Astrocyte of the hippocampus (primary cell): ENCODE data around the gene LYSET.
A peak's percentile ranks its signal among the peaks of the same experiment; 100 is the strongest.
"Not testable (repeated sequence)": the region's sequence is repeated elsewhere in the genome, so short reads cannot be mapped to it uniquely, and the experiment has no call there.

Experiments
- DNase-seq: peaks from one replicate; pipeline ENCODE4 v3.0.0; 2011; ENCODE audit warnings: low read depth, low spot score

Gene LYSET

GRCh38 chr14:93168610-93169009 lies 16.5 kb upstream of the LYSET start:
- not testable (repeated sequence) for DNase-seq

DNA sequence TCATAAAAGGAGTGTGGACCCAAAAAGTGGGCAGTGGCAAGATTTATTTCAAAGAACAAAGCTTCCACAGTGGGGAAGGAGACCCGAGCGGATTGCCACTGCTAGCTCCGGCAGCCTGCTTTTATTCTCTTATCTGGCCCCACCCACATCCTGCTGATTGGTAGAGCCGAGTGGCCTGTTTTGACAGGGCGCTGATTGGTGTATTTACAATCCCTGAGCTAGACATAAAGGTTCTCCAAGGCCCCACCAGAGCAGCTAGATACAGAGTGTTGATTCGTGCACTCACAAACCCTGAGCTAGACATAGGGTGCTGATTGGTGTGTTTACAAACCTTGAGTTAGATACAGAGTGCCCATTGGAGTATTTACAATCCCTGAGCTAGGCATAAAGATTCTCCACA lies 15.5 kb upstream of the LYSET start:
- not testable (repeated sequence) for DNase-seq

DNA sequence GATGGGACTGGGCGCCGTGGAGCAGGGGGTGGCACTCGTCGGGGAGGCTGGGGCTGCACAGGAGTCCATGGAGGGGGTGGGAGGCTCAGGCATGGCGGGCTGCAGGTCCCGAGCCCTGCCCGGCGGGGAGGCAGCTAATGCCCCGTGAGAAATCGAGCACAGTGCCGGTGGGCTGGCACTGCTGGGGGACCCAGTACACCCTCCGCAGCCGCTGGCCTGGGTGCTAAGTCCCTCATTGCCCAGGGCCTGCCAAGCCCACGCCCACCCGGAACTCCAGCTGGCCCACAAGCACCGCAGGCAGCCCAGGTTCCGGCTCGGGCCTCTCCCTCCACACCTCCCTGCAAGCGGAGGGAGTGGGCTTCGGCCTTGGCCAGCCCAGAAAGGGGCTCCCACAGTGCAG lies 15.0 kb upstream of the LYSET start:
- DNase-seq, result not testable (repeated sequence)

DNA sequence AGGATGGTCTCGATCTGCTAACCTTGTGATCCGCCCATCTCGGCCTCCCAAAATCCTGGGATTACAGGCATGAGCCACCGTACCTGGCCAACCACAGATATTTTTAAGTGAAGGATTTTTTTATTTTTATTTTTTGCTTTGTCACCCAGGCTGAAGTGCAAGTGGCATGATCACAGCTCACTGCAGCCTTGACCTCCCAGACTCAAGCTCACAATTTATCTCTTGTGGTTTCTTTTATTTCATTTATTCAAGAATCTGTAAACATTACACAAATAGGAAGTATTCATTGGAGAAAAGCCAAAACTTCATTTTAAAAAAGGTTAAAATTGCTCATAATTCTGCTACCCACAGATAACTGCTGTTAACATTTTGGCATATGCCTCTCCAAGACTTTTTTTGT lies 13.7 kb upstream of the LYSET start:
- no peak for DNase-seq

DNA sequence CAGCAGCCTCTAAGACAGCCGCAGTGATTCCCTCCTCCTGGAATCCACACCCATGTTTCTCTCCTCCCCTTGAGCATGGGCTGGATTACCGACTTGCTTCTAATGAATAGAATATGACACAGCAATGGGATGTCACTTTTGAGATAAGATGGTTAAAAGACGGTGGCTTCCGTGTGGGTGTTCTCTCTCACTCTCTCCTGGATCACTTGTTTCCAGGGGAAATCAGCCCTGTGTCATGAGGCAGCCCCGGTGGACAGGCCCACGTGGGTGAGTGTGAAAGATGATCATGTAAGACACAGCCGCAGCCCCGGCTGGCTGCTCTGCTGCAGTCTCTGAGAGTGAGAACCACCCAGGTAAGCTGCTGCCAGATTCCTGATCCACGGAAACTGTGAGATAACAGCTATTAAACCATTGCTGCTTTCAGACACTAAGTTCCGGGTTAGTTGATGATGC lies 11.1 kb upstream of the LYSET start:
- peak; percentile 2 for DNase-seq

- not testable (repeated sequence) for DNase-seq
Measured at GRCh38 chr14:93174731-93175130, 10.4 kb upstream of the LYSET start.

DNA sequence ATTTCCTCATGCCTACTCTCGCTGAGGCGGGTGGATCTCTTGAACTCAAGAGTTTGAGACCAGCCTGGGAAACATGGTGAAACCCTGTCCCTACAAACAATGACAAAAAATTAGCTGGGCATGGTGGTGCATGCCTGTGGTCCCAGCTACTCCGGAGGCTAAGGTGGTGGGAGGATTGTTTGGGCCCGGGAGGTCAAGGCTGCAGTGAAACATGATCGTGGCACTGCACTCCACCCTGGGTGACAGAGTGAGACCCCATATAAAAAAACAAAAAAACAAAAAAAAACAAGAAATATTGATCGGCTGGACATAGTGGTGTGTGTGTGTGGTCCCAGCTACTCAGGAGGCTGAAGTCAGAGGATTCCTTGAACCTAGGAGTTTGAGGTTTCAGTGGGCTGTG lies 9.6 kb upstream of the LYSET start:
- no peak for DNase-seq

- no peak for DNase-seq
Measured at GRCh38 chr14:93183596-93184317, 1.4 kb upstream of the LYSET start.

GRCh38 chr14:93185349-93185720 lies 218 bp downstream of the LYSET start:
- no peak for DNase-seq

DNA sequence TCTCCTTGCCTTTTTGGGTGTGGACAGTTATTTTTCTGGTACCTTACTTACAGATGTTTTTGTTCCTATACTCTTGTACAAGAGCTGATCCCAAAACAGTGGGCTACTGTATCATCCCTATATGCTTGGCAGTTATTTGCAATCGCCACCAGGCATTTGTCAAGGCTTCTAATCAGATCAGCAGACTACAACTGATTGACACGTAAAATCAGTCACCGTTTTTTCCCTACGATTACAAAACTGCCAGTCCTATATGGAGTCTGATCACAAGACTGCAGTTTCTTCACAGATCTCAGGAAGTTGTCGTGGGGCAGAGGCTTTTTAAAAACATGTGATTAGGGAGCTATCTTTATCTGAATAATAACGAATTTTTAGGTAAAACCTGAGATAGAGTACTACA lies 1.3 kb downstream of the LYSET start:
- no peak for DNase-seq

DNA sequence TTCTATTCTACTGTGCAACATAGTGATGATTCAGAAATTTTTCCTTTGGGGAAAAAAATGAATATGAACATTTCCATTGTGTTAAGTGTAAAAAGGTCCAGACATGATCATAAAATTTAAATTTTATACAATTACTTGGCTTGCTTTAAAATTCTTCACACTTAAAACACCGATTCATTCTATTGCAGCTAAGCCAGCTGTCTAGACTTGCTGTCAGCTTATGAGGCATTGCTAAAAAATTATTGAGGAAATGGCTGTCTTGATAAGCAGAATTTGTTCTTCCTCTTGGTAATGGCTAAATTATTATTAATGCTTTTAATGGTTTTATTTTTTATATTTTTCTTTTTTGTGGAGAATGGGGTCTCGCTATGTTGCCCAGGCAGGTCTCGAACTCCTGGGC lies 1.8 kb downstream of the LYSET start:
- DNase-seq, result no peak

- no peak for DNase-seq
Measured at GRCh38 chr14:93195316-93195999, 10.3 kb downstream of the LYSET start.

DNA sequence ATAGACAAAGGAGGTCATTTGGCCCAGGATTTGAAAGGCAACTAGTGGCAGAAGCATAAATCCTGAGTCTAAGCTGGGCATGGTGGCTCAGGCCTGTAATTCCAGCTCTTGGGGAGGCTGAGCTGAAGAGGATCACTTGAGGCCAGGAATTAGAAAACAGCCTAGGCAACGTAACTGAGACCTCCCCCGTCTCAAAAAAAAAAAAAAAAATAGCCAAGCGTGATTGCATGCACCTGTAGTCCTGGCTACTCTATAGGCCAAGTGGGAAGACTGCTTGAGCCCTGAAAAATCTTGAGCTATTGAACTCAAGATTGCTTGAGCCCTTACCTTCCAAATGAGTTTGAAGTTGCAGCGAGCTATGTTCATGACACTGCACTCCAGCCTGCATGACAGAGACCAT lies 13.9 kb downstream of the LYSET start:
- no peak for DNase-seq

DNA sequence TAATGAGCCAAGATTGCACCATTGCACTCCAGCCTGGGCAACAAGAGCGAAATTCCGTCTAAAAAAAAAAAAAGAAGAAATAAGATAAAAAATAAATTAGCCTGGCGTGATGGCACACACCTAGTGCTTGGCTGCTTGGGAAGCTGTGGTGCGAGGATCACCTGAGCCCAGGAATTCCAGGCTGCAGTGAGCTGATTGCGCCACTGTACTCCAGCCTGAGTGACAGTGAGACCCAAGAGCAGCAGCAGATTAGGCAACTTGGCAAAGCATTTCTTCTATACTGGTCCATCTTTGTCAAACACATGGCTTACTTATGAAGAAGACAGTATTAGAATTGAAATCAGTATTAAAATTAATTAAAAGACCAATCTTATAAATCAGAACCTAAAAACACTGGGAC lies 15.4 kb downstream of the LYSET start:
- no peak for DNase-seq

DNA sequence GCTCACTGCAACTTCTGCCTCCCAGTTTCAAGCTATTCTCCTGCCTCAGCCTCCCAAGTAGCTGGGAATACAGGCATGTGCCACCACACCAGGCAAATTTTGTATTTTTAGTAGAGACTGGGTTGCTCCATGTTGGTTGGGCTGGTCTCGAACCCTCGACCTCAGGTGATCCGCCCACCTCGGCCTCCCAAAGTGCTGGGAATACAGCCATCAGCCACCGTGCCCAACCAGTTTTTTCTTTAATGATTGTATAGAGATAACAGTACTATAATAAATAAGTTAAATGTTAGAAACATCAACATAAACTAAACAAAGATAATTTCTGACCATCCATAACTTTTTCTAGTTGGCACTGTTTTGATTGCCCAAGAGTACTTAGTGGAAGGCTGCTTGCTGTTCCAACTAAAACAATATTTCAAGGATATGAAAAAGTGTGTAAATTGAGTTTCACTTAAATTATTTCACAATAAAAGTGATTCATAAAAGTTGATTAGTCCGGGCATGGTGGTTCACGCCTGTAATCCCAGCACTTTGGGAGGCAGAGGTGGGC lies 16.1 kb downstream of the LYSET start:
- no peak for DNase-seq

GRCh38 chr14:93206793-93207467 lies 21.8 kb downstream of the LYSET start, which contains the start of the genes GON7 and UBR7:
GON7 (minus strand) TSS chr14:93207065; CDS start chr14:93207037, 28 bp downstream.
UBR7 (plus strand) TSS chr14:93207256; CDS start chr14:93207292, 36 bp downstream.
- DNase-seq, result peak; percentile 98

DNA sequence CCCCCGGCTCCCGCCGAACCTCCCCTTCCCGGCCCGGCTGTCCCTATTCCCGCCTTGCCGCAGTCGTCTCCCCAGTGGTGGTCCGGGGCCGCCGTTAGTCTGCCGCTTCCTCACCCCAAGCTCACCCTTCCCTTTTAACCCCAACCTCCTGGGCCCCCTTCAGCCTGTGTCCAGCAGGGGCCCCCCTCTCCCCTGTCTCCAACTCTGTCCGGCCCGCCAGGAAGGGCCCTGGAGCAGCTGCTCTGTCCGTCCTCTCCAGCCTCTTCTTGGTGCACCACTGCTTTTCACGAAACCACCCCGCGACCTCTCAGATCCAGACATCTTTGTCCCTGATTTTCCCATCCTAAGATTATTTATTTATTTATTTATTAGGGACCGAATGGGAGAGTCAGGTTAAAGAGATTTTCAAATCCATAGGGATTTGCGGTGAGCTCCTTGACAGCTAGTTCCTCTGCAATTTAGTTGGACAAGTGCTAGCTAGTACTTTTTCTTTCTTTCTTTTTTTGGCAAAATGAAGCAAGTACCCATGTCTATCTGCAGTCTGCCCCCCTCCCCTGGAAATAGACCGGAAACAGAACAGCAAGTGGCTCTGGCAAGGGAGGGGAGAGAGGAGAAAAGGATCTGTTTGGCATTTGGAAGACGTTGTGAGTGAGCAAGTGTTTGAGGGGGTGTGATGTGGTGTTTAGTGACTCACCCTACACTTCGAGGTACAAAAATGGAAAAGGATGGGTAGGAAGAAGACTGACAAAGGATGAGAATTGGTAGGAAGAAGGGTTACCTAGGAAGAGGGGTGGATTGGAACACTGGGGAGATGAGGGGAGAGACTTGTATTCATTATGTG lies 22.6 kb downstream of the LYSET start:
- peak; percentile 78 for DNase-seq

- DNase-seq, result no peak
Measured at GRCh38 chr14:93212432-93212831, 27.3 kb downstream of the LYSET start.

DNA sequence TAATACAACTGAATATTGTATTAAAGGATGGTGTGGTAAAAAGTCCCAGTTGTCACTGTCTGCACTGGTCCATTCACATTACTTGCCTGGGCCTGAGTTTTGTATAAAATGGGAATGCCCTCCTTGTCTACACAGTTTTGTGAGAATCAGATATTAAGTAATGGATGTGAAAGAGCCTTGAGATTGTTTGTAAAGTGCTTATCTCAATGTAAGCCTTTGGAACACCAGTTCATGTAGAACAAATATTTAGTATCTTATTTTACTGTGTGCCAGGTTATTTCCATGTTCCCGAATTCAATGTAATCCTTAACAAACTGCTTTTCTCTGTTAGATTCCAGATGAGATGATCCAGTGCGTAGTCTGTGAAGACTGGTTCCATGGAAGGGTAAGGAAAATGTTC lies 29.5 kb downstream of the LYSET start:
- no peak for DNase-seq

DNA sequence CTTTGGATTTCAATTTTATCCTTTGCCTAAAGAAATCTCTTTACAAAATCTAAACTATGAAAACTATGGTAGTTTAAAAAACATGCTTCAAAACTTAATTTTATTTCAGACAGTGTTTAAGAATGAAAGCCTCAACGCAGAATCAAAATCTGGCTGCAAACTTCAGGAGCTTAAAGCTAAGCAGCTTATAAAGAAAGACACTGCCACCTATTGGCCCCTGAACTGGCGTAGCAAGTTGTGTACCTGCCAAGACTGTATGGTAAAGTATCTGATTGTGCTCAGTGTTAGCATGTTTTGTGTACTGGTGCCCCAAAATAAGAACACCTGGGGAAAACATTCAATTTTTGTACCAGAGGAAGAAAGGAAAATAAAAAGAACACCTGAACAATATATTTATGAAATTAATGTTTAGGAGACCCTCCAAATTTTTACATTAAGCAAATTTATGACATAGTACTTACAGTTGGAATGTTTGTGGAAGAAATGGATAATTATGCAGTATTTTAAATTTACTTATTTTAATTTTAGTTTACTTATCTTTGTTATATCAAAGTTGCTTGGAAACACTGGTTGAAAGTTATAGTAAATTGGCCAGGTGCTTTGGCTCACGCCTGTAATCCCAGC lies 34.1 kb downstream of the LYSET start:
- peak; percentile 64 for DNase-seq

GRCh38 chr14:93220509-93220908 lies 35.4 kb downstream of the LYSET start:
- DNase-seq, result no peak
